ENCODE measurements around the gene DNAJC18.

DNAJC18 gene

DNA sequence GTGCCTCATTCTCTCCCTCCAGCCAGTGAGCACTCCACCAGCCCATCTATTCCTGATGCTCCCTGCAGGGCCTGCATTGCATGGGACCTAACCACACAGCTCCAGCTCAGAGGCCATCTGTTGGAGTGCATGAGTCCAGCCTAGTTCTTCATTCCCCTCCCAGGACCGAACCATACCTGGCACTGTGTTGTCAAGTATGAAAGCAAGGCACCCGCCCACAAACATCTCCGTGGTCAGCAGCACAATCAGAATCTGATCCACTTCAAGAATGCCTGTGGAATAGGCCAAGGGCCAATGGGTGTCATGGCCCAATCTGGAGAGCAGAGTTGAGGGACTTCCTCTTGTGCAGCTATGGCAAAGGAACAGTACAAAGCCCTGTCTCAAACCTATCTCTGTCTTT lies 62.1 kb downstream of the DNAJC18 start:
- H3K27ac ChIP-seq: no peak overlapping the region

DNA sequence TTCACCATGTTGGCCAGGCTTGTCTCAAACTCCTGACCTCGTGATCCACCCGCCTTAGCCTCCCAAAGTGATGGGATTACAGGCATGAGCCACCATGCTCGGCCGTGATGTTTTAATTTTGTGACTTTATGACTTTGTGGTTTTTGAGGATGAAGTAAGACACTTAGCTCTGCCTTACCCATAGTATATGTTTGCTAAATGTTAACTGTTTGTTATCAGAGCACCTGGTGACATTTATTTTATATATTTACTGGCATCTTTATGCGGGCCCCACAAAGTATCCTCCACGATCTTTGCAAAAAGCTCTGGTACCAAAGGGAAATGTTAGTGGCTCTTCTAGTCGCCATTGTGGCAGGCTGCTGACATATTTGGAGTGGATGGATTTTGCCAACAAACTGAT lies 63.0 kb downstream of the DNAJC18 start:
- DNase-seq (ENCODE audit: low read depth, low spot score): no peak
- H3K27ac ChIP-seq: no peak overlapping the region

More for the DNA sequence above, 62.1 kb downstream of the DNAJC18 start:
- no peak for DNase-seq (ENCODE audit: low read depth, low spot score)

DNA sequence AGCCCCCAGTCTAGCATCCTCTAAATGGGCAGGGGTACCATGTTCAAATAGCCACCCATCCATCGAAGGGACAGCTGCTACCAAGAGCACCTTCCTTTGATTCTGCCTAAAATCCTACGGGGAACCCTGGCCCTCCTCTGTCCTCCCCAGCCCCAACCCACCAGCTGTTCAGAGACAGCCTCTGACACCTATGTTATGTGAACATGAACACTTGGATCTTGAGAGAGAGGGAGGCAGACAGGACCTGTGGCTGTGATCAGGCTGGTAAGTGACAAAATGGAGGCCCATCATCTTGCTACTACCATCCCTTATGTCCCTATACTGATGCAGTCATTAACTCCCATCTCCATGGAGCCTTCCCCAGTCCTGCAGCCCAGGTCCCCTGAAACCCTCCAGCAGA lies 64.4 kb downstream of the DNAJC18 start:
- no peak overlapping the region for H3K27ac ChIP-seq
- DNase-seq (ENCODE audit: low read depth, low spot score): no peak

DNA sequence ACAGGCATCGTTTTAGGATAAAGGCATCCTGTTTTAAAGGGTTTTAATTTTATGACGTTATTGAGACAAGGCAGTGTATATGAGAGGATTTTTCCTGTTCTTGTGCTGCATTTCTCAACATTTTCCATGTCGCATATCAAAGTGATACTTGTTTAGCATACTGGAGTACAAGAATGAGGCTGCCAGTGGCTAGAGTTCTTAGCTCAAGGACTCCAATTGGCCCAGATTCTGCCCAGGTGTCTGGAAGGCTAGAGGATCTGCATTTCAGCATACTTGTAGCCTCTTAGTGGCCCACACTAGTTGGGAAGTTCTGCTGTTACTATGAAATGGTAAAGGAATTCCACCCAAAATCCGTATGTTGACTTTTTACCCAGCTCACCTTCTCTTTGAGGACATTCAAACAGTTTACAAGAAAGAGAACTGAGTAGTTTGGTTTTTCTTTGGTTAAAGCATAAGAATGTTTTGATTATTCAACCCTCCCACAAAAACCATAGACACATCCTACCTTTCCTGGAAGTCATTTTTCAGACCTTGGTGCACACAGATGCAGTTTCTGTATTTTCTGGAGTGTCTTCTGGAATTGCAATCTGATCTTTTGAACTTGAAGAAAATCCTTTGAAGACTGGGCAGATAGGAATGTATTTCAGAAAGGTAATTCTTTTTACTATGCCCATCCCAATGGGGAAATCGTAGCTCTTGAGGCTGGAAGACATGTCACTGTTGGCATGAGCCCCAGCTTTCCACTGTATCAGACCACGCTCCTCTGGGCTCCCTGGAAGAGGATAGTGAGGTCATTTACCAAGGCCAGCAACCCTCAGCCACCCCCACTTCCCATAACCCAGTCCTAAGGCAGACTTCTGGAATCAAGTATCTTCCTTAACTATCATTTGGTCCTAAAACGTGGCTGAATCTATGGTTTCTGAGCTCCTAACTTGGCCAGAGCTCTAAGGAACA lies 67.6 kb downstream of the DNAJC18 start:
- H3K27ac ChIP-seq: no peak overlapping the region
- DNase-seq (ENCODE audit: low read depth, low spot score): no peak

DNA sequence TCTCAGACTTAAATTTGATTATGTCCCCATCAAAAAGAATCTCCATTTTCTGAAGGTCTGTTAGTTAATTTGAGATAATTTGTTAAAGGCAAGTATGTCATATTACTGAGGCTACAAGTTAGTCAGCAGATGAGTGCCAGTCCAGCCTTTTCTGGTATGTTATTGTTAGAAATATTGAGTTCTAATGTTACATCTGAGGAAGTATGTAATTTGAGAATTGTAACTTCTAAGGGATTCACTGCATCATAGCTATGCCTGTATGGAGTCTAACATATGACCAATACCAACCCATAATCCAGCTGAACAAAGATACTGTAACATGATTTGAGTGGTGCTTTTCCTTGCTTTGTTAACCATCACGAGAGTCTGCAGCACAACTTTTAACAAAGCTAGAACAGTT lies 70.1 kb downstream of the DNAJC18 start:
- DNase-seq (ENCODE audit: low read depth, low spot score): no peak
- H3K27ac ChIP-seq: no peak overlapping the region

DNA sequence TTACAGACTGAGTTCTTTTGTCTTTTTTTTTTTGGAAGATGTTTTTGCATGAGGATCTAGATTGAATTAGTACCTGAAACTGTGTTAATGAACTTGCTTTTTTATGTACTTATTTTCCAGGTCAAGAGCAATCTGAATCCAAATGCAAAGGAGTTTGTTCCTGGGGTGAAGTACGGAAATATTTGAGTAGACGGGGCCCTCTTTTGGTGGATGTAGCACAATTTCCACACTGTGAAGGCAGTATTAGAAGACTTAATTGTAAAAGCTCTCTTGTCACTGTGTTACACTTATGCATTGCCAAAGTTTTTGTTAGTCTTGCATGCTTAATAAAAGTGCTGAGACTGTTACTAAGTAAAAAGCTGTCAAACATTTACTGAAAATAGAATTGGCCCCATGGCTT lies 70.7 kb downstream of the DNAJC18 start:
- no peak overlapping the region for H3K27ac ChIP-seq
- no peak for DNase-seq (ENCODE audit: low read depth, low spot score)

DNA sequence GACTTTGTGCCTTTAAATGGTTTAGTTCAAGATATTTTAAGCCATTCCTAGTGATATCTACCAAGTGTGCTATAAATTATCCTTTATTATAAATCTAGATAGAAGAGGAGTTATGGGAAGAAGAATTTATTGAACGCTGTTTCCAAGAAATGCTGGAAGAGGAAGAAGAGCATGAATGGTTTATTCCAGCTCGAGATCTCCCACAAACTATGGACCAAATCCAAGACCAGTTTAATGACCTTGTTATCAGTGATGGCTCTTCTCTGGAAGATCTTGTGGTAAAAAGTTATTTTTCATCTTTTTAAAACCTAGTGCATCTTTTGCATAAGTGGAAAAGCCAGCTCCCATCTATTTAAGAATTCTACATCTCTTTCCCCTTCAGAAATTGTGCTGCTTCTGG lies 74.9 kb downstream of the DNAJC18 start:
- DNase-seq (ENCODE audit: low read depth, low spot score): no peak
- no peak overlapping the region for H3K27ac ChIP-seq

DNA sequence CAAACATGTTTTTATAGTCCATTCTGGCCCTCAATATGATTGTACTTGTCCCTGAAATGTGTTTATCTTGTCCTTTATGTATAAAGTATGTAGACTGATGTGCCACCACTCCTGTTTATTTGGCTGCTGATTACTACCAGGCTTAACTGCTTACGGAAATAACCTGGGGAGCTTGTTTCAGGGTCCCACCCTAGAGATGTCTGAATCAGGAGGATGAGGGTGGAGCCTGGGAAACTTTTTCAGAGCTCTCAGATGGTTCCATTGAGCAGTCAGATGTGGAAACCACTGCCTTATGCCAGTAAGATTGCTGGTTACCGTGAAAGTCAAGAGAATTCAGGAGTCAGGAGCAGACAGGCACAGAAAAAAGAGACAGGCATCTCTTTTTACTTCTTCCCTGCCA lies 75.4 kb downstream of the DNAJC18 start:
- H3K27ac ChIP-seq: no peak overlapping the region
- no peak for DNase-seq (ENCODE audit: low read depth, low spot score)

DNA sequence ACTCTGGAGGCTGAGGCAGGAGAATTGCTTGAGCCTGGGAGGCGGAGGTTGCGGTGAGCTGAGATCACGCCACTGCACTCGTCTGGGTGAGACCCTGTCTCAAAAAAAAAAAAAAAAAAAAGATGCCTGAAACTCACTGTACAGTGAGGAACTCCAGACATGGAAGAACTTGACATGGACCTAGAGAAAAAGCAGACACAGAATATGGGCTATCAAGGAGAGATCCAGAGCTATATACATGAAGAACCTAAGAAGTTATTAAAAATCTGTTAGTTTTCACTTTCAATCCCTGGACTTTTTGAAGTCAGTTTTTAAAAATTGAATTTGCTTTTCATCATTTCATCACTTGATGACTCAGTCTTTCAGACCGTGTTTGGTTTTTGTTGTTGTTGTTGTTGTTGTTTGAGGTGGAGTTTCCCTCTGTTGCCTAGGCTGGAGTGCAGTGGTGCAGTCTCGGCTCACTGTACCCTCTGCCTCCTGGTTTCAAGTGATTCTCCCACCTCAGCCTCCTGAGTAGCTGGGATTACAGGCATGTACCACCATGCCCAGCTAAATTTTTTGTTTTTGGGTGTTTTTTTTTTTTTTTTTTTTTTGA lies 77.4 kb downstream of the DNAJC18 start:
- no peak overlapping the region for H3K27ac ChIP-seq
- DNase-seq (ENCODE audit: low read depth, low spot score): no peak

DNA sequence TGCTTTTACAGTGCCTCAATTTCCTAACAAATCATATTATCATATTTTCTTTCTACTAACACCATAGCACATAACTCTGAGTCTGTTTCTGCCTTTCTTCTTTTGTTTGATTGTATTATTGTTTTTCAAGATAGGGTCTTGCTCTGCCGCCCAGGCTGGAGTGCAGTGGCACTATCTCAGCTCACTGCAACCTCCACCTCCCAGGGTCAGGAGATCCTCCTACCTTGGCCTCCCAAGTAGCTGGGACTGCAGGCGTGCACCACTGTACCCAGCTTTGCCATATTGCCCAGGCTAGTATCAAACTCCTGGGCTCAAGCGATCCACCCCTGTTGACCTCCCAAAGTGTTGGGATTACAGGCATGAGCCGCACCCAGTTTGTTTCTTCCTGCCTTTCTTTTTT lies 78.9 kb downstream of the DNAJC18 start:
- no peak for DNase-seq (ENCODE audit: low read depth, low spot score)
- no peak overlapping the region for H3K27ac ChIP-seq

Data from epithelial cell of prostate (primary cell).